Putamen (tissue), 1 donor: ENCODE data around the gene KLHL29.

Source experiments
- DNase-seq: peaks from one replicate; pipeline ENCODE4 v3.0.0-alpha.2; 2016; ENCODE audit warnings: low spot score

The KLHL29 gene

DNA sequence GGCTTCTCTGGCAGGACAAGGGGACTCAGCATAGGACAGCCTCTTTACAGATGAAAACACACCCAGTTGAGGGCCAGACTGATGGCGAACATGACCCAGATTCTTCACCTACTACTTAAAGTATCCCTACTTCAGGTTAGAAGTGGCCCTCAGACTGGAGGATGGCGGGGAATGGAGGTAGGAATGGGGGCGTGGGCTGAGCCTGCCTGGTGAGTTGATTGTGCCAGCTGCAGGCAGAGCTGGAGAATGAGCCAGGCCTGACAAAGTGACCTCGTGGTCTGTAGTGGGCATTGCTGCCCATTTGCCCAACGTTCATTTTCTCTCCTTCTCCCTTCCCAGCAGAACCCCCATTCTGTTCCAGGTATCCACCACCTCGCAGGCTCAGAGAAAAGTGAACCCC is 186.1 kb downstream of the KLHL29 start:
- DNase-seq: no peak

- no peak for DNase-seq
These were observed 186.7 kb downstream of the KLHL29 start for GRCh38 chr2:23571527-23572282.

DNA sequence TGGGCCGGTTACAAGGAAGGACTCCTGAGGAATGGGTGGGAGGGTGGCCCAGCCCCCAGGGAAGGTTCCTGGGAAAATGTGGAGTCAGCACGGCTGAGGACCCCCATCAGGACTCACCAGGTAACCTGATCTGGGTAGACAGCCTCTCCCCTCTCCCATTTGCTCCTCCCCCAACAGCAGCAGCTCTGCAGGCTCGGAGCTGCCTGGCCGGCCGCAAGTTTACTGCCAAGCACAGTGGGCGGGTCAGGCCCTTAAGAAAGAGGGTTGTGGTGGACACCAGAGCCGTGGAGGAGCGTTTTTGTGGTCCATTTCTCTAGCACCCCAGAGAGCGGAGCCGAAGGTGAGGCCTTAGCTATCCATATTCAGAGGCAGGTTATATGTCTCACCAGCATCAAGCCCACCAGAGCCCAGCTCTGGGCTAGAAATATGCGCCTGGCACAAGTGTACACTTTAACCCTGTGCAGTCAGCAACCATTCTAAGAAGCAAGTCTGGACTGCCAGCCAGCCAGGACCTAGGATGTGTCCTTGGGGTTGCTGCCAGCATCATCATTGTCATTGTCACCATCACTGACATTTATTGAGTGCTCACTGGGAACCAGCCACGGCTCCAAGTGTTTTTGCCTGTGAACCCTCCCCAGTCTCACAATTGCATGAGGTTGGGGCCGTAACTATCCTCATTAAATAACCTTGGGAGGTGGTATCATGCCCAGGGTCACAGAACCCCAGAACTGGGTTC is 190.1 kb downstream of the KLHL29 start:
- DNase-seq: no peak

DNA sequence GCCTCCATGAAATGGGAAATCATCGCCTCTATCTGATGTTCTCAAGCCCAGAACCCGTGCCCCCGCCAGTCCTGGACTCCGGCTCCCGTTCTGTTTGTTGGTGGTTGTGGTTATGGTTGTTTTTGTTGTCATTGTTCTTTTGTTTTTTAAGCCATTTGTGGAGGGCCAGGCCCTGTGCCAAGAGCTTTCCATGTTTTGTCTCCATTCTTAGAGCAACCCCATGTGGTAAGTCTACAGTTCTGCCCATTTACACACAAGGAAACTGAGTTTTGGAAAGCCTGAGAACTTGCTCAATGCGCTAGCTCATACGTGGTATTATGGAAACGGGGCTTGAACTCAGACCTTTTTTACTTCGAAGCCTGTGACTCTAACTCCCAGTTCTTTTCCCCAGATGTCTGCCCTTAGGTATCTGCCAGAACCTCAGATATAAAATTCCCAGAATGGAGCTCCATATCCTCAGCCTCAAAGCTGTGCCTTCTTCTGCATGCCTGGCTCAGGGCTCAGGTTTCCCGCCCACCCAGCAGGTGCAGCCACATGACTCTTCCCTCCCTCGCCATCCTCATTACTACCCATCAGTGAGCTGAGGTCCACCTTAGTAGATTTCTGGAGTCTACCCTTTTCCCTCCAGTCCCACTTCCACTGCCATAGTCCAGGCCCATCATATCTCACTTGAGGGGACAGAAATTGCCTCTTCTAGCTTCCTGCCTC is 194.1 kb downstream of the KLHL29 start:
- DNase-seq: no peak

DNA sequence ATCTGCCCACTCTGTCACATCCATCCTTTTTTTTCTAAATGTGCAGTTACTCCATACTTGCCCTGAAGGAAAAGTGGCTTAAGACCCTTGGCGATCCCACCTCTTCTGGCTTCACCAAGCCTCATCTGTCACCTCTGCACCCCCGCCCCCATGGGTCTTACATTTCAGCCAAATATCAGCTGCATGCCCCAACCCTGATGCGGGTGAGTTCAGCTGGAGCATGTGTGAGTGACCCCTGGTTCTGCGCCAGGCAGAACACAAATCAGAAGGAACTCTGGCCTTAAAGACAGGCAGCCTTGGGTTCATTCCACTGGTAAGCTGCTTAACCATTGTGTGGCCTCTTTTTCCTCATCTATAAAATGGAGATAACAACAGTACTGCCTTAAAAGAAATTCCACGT is 194.7 kb downstream of the KLHL29 start:
- DNase-seq: no peak

- DNase-seq: no peak
These were observed 198.5 kb downstream of the KLHL29 start for GRCh38 chr2:23583467-23583866.

- DNase-seq: no peak
These were observed 199.2 kb downstream of the KLHL29 start for GRCh38 chr2:23584054-23584745.

DNA sequence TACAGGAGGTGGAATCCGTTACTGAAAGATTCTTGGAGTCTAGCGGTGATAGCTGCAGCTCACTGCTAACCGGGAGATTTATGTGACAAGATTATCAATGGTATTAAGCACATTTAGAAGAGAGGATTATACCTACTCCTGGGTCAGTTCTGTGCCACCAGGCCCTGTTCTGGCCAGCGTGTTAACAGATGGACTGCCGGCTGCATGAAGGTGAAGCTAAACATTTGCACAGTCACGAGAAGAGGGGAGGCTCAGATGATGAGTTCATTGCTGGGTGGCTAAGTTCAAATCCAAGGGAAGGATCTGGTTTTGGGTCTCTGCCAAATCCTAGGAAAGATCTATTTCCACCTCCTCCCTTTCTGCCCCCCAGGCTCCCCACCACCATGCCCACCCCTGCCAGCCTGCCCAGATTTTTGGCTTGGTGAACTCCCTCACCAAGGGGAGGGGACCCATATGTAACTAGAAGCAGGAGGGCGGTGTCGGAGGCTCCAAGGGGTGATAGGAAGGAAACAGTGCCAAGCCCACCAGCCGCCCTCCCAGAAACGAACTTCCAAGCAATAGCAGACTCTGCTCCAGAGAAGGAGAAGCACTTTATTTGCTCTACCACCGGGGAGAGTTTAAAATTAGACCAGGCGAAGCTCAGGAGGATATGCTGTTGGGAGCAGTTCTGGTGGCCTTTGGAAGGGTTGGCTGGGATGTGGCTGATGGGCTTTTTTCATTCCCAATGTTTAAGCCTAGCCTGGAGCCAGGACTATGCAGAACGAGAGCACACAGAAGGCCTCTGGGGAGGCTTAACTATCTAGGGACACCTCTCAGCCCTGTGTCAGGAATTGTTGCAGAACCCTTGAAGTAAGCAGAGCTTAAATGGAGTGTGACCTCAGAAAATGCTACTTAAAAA is 200.5 kb downstream of the KLHL29 start:
- DNase-seq: no peak

GRCh38 chr2:23586741-23587306 is 201.8 kb downstream of the KLHL29 start:
- DNase-seq: no peak

GRCh38 chr2:23587341-23587880 is 202.4 kb downstream of the KLHL29 start:
- no peak for DNase-seq

- no peak for DNase-seq
These were observed 203.1 kb downstream of the KLHL29 start for GRCh38 chr2:23588106-23588505.

DNA sequence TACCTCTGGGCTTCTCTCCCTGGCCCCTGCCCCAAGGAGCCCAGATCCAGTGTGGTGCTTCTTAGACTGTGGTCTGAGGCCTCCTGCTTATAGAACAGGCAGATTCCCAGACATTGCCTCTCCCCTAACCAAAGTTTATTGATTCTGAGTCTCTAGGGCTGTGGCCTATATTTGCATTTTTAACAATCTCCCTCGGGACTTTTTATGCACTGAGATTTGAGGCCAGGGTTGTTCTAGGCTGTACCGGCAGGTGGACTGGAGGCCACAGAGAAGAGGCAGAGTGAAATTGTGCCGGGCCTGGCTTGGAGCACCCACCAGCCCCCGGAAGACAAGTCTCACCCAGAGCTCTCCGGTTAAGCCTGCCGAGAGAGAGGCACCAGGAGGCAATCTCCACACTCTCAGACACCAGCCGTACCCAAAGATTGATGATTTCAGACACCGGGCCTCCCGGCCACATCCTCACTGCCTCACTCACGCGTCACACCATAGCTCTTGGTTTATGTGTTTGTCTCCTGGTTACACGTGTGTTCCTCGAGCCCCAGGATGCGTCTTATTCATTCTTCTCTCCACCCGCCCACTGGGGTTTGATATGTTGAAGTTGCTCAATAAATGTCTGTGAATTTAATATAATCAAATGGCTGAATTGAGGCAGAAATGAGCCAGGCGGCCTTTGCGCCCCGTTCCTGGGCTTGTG is 203.7 kb downstream of the KLHL29 start:
- no peak for DNase-seq

GRCh38 chr2:23589220-23589647 is 204.3 kb downstream of the KLHL29 start:
- no peak for DNase-seq

- no peak for DNase-seq
These were observed 204.8 kb downstream of the KLHL29 start for GRCh38 chr2:23589739-23590138.

DNA sequence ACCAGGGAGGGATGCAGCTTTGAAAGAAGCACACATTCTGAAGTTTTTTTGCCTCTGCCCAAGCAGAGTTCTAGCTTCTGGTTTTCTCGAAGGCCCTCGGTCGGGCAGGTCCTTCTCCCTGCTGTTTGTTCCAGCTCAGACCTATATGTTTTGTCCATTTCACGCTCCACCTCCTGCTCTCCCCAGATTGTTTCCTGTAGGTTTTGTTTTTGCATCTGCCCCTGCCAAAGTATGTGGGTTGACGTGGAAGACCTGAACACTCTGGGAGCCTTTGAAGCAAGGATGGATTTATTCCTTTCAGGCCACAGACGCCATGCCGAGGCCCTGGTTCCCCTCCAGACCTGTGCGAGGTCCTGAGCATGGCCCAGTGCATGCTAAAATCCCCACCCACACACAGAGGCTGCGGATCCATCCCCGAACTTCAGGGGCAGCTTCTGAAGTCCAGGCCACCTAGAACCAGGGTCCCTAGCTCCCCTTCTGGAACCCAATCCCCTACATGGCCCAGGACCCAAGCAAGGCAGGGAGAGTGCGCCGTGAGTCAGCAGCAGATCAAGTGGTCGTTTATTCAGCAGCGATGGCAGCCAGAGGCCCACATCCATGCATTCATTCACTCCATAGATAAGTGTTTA is 205.4 kb downstream of the KLHL29 start:
- no peak for DNase-seq

DNA sequence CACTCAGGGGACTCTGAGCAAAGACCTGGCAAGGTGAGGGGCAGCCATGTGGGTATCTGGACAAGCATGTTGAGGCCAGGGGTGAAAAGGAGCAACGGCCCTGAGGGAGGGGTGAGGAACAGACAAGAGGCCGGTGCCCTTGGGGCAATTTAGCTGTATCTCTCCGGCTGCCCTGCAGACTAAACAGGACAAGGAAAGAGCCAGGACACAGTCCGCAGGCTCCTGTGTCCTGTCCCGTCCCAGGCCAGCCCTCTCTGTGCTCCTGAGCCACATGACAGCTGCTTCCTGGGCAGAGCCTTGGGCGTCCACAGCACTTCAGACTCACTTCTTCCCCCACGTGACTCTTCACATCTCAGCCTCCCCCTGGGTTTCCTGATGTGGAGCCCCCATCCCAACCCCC is 206.1 kb downstream of the KLHL29 start:
- DNase-seq: no peak

GRCh38 chr2:23592061-23592685 is 207.2 kb downstream of the KLHL29 start:
- no peak for DNase-seq

GRCh38 chr2:23592898-23593751 is 208.1 kb downstream of the KLHL29 start:
- DNase-seq: no peak
